ENCODE data around the gene SZT2.
"Not testable (repeated sequence)": the region's sequence is repeated elsewhere in the genome, so short reads cannot be mapped to it uniquely, and the experiment has no call there.

The SZT2 gene

DNA sequence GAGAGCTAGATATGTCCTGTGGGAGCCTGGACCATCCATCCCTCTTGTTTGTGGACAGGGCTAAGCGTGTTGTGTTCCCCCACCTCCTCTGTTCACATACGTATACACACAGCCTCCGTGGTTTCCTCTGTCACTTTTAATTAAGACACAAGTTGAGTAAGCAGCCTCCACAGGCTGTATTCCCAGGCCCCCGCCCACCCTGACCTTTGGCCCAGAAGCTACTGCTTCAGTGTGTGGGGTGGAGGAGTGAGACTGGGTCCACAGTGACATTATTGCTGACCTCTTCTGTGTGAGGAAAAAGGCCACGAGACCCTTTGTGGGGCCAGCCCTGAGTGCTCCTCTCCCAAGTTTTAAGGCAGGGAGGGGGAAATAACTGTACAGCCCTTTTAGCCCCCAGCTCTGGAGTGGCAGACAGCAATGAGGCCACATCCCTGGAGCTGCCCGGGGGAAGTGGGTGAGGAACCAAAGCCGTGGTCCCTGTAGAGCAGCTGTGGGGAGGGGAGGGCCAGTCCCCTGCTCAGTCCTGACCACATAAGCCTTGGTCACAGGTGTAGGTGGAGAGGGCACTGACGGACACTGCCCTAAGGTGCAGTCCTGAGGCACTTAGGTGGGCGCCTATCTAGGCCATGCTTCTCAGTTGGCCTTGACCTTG is 26.3 kb upstream of the SZT2 start:
- DNase-seq: no peak

DNA sequence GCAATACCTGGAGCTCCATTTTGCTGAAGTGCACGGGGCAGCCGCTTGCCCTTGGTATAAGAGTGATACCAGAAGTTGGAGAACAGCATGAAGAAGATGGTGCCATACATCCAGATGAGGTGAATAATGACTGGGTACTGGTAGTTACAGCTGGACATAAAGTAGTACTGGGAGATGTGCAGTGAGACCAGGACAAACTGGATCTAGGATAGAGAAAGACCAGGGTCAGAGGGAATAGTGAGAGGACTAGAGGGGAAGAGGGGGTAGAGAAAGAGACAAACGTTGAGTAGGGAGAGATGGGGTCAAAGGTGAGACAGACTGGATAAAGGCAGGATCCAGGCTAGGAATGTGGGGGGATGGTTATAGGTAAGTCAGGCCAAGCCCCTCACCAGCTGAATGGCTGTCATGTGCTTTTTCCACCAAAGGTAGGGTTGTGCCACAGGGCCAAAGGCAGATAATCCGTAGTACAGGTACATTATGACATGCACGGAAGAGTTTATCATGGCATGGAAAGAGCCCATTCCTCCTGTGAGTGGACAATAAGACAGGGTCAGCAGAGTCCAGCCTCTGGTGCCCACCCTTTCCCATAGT is 25.7 kb upstream of the SZT2 start:
- no peak for DNase-seq

DNA sequence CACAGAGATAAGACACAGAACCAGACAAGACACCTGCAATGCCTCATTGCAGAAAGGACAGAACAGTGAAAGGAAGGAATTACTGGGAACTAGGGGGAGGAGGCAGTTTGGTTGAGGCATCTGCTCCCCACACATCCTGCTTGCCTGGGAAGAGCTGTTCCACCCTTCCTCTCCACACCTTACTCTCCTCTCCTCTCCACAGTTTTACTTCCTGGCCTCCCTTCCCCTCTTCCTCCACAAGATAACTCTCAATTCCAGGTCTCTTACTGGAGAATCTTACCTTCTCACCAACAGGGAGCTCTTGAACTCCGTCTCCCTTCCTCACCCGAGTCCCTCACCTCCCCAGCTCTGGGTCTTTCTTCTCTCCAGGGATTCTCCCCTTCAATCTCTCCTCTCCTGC is 24.0 kb upstream of the SZT2 start:
- DNase-seq: no peak

DNA sequence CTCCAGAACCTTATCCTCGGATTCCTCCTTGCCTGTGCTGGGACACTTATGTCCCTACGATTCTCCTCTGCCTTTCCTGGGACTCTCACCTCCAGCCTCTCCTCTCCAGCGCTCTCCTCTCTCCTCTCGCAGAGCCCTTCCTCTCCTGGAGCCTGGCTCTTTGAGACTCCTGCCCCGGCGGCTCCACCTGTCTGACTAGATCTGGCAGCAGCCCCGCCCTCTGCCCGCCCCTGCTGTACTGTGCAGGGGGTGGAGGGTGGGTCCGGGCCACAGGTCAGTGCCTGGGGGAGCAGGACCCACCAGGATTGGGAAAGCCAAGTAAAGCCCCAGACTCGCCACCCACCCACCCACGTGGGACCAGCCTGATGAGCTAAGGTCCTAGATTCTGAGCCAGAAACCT is 23.5 kb upstream of the SZT2 start:
- peak; percentile 61 for DNase-seq

DNA sequence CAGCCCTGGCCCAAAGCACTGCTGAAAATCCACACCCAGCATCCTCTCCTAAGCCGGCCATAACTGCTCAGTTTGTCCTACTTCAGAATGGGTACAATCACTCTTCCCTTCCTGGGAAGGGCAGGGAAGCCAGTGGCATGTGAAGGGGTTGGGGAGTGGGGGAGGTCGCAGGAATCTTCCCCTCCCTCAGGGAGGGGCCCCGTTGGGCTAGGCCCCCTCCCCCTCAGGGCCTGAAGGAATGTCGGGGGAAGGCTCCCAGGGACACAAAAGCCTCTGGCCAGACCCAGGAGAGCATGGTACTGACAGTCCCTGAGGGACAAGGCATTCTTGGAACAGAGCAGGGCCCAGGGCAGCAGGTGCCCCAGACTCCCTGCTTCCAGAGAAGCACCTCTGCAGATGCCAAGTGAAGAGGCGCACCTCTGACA is 23.1 kb upstream of the SZT2 start:
- DNase-seq: peak; percentile 60

DNA sequence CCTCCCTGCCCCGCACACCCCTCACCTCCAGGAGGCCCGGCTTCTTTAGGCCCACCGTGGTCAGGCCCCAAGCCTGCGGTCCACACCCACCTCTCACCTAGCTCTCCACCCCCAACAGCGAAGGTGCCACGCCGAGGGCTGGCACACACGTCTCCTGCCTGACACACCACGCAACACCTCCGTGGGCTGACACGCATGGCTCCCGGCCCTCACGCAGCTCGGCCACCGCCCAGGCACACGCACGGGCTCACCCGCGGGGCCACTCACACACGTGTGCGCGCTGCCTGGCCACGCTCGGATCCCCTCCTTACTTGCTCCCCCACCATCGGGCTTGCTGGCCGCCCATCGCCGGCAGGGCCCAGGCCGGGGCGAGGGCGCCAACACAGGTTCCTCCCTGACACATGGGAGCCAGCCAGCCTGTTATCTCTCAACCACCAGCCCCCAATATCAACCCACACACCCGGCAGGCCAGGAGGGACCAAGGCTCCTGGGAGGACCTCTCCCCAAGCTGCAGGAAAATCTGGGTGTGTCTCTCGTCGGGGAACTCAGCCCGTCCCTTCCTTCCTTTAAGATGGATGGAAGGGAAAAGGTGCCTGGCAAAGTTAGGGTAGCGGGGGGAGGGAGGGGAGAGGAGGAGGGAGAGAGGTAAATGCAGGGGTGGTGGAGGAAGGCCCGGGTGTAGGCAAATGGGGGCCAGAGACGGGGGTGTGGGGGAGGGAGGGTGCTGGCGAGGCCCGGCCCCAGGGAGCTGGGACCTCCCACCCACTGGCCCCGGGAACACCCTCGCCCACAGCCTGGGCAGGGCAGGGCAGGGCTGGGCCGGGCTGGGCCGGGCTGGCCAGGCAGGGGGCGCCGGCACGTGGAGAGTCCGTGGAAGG is 22.4 kb upstream of the SZT2 start:
- peak; percentile 67 for DNase-seq

DNA sequence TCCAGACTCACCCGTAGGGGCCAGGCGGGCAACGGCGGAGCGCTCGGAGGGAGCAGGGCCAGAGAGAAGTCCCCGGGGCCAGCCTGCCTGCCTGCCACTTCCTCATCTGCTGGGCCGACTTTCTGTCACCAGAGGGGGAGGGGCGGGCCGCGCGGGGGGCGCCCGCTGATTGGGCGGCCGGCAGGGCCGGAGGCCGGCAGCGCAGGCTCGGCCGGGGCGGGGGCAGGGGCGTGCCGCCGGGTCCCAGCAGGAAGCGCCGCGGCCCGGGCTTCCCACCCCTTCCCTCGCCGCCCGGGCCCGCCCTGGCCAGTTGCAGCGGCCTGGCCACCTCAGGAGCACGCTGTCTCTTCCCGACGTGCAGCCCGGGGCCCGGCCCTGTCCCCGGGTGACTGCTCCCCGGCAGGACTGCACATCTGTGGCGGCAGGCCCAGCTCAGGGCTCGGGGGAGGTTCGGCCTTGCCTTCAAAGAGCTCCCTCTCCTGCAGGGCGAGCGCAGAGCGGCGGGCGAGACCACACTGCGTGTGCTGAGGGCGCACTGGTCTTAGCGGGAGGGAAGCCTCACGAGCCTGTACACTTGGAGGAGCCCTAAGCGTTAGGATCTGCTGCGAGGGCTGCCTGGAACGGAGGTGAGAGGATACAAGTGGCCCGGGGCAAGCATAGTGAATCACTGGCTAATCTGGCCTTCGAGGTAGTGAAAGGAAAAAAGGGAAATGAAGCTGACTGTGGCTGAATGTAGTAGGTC is 21.6 kb upstream of the SZT2 start, which contains the start of gene ELOVL1:
Gene ELOVL1 (minus strand): TSS at position 108 of the 742 bp plus-strand sequence. CDS start 2,402 bp downstream, outside the sequence.
- peak; percentile 95 for DNase-seq

DNA sequence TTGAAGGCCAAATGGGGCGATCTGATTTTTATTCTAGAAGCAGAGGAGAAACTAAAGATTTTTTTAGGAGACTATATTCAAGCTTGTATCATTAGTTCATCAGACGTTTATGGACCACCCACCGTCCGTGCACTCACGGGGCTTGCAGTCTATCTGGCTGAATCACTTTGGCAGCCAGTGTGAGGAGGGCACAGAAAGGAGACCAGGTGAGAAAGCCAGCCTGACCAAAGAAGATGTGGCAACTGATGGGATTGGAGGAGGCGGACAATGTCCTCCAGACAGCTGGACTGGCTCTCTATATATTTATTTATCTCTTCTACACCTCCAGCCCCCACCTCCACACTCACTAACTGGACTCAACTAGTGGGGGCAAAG is 21.1 kb upstream of the SZT2 start:
- DNase-seq: peak; percentile 56

DNA sequence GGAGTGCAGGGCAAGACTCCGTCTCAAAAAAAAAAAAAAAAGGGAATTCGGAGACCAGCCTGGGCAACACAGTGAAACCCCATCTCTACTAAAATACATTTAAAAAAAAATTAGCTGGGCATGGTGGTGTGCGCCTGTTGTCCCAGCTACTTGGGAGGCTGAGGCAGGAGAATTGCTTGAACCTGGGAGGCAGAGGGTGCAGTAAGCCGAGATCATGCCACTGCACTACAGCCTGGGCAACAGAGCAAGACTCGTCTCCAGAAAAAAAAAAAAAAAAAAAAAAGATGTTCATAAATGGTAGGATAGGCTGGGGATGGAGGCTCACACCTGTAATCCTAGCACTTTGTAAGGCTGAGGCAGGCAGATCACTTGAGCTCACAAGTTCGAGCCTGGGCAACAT is 19.9 kb upstream of the SZT2 start:
- DNase-seq: not testable (repeated sequence)

DNA sequence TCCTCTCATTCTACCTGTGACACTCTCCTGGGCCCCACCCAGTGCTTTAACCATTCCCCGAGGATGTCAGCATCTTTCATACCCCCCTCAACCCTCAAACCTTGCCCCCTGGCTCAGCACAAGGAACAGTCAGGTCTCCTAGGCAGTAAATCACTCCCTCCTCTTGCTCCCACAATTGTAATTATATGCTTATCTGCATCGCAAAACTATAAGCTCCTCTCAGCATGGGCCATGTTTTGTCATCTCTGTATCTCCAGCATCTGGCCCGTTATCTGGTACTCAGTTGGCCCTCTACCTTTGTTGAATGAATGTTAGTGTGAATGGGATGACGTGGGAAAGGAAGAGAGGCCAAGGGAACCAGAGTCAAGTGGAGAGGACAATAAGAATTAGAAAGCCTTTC is 19.1 kb upstream of the SZT2 start:
- DNase-seq: no peak

DNA sequence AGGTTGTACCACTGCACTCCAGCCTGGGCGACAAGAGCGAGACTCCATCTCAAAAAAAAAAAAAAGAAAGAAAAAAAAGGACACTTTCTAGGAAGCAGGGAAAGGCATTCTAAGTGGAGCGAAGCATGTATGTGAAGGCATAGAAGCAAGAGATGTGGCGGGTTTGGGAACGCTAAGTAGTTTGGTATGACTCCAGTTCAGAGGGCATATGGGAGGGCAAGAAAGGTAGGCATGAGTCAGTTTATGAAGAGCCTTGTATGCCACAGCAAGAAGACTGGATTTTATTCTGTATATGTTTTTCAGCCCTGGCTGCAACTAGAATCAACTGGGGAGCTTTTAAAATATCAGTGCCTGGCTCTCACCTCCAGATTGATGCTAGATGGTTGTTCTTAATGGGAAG is 17.5 kb upstream of the SZT2 start:
- no peak for DNase-seq

DNA sequence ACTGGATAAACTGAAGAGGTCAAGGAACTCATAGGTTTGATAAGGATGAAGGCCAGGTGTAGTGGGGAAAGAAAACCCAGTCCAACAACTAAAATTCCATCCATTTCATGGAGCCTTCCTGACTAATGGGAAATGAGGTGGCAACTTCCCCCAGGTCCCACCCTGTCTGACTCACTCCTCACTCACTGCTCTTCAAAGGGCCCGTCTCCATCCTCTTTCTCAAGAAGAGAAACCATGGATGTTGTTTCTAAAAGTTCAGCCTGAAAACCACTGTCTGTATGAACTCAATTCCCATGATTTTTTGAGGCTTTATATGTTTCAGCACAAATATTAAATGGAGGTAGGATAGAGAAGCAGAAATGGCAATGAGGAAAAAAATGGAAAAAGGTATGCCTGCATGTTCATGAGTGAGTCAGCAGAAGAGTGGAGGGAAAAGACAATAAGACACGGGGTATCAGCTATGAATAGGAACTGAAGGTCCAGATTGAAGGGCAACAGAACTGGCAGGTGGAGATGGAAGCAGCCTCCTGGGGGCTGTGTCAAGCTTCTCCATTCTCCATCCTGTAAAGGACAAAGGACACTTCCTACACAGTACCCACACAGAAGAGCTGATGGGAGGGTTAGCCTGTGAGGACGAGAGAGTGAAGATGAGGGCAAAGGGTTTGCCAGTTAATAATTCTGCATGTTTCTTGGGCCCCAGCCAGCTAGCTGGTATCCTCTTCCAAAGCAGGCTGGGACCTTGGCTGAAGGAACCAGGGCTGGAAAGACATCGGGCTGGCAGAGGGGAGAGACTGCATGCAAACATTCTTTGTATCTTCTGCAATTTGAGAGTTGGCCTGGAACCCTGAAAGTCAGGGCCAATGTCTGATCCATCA is 16.4 kb upstream of the SZT2 start:
- peak; percentile 61 for DNase-seq

DNA sequence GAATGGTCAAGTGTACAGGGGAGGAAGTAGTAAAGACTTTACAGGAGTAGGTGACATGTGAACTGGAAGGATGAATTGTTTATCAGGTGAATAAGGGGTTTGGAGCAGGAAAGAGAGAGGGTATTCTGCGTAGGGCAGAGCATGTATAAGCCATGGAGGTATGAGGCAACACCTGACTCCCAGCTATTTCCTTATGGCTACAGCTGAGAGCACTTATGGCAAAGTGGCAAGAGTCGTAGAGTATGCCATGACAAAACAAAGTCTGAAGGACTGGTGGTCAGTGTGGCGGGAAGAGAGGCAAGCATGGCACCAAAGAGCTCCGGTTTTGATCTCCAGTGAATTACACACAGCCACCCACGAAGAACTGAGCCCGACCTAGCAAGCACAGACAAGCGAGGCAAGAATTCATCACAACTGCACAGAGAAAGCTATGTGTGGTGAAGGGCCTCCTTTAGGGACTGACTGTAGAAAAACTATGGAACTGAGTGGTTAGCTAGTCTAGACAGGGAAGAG is 12.9 kb upstream of the SZT2 start:
- DNase-seq: peak; percentile 21

DNA sequence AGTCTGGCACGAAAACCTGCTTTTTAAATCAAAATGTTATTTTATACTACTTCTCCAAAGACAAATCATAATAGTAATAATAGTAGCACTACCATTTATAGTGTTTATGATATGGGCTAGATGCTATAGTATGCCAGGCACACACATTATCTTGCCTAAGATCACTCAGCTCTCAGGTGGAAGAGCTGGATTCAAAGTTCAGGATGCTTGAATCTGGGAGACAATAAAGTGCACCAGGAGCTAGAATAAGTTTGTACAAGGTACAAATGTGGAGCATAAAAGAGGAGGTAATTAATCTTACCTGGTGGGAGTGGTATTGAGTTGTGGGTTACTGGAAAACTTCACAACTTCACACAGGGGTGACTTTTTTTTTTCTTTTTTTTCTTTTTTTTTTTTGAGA is 11.9 kb upstream of the SZT2 start:
- no peak for DNase-seq

DNA sequence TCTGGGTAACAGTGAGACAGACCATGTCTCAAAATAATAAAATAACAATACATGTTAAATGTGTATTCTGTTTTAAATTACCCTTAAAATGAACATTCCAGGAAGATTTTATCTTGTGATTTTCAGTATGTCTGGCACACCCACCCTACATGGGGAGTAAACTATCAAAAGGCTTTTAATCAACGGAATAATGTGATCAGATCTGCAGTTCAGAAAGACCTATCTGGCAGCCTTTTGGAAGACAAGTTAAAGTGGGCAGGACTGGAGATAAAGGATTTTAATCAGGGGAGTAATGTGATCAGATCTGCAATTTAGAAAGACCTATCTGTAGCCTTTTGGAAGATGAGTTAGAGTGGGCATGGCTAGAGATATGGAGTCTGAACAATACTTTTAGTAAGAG is 10.2 kb upstream of the SZT2 start:
- no peak for DNase-seq

DNA sequence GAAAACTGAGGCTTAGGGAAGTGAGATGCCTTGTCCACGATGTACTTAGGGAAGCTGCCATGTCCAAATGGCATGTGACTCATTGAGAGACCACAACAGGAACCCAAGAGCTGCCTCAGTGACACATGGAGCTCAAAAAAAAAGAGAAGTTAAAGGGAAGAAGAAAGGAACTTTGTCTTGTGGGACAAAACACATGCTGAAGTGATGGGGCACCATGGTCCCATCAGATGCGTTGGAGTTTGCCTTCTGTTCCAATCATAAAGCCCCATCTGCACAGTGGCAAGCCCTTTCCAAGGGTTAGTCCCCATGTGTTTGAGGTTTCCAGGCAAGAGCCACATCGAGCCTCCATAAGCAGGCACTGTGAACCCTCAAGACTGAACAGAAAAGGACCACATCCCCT is 8.1 kb upstream of the SZT2 start:
- DNase-seq: no peak

DNA sequence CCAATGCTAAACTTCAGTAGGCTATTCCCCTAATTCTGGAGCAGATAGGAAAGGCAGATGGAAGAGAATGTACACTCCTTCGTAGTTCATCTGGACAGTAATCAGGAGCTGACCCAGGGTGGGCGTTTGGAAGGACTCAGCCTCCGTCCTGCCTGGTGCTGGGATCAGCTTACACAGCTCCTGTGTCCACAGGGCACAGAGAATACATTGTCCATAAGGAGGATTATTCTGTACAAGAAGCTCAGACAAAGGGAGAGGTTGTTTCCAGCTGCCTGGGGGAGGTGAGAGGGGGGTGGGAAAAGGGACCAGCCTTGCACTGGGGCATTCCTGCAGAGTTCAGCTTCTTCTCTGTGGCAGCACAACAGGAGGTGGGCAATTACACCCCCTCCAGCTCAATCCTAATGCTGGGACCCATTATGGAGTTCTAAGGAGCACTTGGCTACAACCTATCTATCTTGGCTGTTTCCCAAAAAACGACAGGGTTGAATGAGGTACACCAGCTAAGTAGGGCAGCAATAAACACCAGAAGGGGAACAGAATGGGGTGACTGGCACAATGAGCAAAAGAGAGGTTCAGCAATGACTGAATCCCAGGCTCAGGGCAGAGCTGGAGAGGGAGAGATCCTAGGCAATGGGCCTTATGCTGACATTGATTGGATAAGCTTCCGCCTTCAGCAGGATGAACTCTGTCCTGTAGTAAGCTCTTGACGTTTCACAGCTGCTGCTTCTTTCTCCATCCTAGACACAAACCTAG is 7.5 kb upstream of the SZT2 start:
- DNase-seq: no peak

DNA sequence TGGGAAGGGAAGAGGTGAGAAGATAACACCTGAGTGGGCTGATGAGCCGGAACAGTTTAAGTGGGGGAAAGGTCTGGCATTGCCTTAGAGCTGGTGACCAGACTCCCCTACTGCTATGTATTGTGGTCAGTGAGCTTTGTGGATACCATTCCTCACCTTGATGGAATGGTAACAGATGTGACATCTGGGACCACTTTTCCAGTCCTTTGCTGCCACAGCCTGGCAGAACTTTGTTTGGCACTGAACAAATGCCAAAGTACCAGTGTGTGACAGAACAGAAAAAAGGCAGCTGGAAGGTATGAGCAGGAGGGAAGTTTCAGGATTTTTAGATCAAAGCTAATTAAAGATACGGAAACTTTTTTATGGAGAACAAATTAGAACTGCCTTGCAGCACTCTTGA is 6.2 kb upstream of the SZT2 start:
- peak; percentile 48 for DNase-seq

DNA sequence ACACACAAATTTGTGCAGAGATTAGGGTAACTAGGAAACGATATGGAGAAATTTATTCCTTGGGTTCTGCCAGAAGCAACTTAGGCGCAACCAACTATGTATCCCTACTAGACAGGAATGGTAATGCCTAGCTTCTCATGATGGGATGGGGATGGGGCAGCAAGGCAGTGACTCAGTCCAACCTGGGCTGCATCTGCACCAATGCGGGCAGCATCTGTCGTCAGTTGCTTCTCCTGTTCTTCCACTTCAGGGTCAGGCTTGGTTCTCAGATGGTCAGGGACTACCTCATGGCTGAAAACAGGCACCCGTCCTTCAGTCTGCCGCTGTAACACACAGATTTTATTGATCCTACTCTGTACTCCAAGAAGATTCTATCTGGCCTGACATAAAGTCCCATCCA is 3.0 kb upstream of the SZT2 start:
- DNase-seq: no peak

DNA sequence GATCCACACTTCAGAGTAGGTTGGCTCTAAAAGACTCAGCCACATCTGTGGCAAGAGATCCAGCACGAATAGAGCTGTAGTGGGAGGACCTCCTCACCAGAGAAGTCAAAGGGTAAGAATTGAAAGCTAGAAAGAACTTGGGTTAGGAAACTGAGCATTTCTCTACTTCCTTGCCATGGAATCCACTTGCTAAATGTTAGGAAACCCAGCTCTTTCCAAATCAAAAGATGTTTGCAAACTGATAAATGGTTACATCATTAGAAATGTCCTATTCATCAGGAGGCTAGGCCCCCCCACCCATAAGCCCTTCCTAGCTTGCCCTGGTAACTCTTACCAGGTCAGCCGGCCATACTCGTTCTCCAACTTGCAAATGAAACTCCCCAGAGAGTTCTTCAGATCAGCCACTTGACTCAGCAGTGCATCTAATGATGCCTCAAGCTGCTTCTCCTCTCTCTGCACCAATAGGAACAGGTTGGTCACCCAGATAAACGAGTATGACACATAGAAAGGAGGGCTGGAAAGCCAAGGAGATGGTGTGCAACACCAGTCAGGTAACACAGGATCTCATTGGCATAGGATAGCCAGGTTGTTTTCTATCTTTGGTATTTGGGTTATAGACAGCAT is 1.6 kb upstream of the SZT2 start:
- no peak for DNase-seq

DNA sequence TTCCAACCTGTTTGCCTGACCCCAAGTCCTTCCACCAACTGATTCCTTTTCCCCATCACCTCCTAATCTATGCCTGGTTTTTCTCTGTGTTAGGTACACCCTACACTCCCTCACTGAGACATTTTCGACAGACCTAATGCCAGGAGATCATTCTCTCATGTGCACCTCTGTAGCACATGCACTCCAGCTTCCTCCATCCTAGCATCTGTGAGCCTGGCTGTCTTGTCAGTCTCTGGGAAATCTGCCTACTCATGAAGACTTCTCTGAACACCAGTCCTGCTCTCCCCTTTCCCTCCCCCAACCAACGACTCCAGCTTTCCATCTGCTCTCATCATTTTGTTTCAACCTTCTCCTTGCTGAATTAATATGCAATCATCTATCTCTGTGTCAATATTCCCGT is 1.1 kb upstream of the SZT2 start:
- no peak for DNase-seq
